Activated T-helper 1 cell treated with anti-CD3 and anti-CD28 coated beads, Interleukin-2, amount 50 U/mL, for 16 hours (primary cell): ENCODE results near the gene CFAP107.
"Not testable (repeated sequence)": the region's sequence is repeated elsewhere in the genome, so short reads cannot be mapped to it uniquely, and the experiment has no call there.

ENCODE experiments used
- DNase-seq, 2 donors: peaks; one replicate each; pipeline ENCODE4 v3.0.0-alpha.2; 2020; ENCODE audit warnings: low read depth in 1 of 2, low spot score in 1 of 2

Gene CFAP107, protein sequence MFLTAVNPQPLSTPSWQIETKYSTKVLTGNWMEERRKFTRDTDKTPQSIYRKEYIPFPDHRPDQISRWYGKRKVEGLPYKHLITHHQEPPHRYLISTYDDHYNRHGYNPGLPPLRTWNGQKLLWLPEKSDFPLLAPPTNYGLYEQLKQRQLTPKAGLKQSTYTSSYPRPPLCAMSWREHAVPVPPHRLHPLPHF

DNA sequence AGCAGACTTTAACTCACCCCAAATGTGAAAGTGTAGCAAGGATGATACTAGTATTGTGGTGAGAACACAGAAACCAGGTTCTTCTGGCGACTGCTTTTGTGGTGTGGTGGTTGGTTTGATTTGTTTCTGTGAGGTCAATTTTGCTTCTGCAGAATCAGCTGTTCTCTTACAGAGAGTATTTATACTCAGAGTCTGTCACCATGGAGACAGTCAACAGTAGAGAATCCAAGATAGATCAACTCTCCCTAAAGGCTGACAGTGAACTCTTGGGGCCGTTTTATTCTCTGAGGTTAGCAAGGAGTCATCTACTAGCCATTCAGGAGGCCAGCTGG lies at the start of gene CFAP107:
Gene CFAP107 (plus strand): TSS at position 209 of the 332 bp plus-strand sequence. CDS start 231 bp downstream, outside the sequence.
- no peak for DNase-seq

DNA sequence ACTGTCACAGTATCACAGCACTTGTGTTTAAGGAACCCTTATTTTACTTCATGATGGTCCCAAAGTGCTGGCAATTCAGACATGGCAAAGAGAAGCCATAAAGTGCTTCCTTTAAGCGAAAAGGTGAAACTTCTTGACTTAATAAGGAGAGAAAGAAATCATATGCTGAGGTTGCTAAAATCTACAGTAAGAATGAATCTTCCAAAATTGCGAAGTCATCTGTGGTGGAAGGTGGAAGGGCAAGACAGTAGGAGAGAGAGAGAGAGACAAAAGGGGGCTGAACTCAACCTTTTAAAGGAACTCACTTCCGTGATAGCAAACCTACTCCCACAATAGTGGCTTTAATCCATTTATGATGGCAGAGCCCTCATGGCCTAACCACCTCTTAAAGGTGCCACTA lies 49.3 kb upstream of the CFAP107 start:
- DNase-seq: no peak

DNA sequence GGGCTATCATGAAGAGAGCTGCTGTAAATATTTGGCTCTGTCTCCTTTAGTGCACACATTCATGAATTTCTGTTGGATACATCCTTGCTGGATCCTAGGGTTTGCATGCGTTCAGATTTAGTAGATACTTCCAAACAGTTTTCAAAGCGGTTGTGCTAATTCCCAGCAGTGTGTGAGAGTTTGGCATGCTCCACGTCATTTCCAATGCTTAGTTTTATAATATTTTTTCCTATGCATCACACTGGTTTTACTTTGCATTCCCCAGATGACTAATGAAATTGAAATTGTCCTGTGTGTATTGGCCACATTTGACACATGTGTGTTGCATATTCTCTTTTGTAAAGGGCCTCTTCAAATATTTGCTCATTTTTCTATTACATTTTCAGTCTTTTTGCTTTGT lies 48.6 kb upstream of the CFAP107 start:
- DNase-seq: no peak

DNA sequence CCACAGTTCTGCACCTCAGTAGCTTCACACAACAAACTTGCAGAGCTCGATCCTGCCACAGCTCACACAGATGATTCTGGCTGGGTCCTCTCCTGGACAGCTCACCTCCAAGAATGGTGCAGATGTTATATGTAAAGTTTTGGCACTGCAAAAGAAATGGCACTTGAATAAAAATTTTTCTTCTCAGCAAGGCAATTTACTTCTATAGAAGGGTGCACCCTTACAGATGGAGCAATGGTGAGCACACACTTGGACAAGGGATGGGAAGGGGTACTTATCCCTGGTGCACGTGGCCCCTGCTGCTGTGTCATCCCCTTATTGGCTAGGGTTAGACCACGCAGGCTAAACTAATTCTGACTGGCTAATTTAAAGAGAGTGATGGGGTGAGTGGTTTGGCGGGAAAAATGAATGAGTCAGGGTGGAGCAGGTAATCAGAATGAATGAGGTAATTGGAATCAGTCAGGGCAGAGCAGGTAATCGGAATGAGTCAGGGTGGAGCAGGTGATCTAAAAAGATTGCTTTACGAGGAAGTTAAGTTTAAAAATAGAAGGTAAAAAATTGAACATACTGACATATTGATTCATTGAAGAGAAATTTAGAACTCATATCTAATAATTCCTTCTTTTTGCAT lies 42.1 kb upstream of the CFAP107 start:
- no peak for DNase-seq

DNA sequence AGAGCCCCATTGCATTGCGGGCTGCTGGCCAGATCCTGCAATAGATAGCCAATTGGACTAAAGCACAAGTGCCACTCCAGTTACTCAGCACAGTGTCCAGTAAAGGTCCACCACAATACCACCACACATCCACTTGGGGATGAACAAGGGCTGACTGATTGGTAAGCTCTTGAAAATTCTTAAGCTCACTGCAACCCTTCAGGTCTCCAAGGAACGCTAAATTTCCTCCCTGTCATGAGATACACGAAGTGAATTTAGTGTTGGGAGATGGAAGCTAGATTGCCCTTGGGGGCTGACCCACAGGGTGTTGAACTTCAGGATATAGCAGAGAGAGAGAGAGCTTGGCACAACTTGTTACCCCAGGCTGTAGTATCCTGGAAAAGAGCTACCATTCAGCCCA lies 39.9 kb upstream of the CFAP107 start:
- DNase-seq: no peak

DNA sequence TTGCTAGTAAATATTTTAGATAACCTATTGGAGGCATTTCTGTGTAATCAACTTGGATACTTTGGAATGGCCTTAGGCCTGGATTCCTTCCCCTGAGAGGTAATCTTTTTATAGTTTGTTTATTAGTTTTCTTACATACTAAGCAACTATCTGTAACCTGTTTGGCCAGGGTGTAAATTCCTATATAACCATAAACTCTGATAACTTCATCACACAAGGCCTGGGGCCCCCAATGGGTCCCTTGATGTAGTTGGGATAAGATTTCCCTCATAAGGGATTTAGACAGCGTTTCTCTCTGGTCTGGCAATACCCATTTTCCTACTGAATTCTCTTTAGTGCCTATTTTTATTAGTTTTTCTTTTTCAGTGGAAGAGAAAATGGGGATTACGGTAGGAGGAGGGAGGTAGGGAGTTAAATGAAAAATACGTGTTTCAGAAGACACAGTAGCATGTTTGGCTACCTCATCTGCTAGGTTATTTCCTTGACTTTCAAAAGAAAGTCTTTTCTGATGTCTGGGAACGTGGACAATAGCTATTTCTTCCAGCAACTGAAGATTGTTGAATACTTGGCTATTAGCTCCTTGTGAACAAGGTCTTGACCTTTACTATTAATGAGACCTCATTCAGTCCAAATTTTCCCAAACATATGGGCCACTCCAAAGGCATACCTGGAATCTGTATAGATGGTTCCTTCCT lies 37.5 kb upstream of the CFAP107 start:
- DNase-seq: no peak

DNA sequence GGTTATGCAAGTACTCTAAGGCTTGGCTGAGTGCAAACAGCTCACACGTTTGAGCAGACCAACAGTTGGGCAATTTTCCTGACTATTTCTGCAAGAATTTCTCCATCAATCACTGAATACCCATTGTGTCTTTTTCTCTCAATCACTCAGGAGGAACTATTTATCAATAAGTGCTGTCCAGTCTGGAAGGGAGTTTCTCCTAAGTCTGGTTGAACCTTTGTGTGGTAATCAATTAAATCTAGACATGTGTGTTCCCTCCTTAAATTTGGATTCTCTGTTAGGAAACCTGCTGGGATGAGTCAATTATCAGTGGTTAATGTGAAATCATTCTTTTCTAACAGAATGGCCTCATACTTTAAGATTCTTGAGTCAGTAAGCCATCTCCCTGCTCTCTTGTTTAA lies 36.9 kb upstream of the CFAP107 start:
- no peak for DNase-seq

DNA sequence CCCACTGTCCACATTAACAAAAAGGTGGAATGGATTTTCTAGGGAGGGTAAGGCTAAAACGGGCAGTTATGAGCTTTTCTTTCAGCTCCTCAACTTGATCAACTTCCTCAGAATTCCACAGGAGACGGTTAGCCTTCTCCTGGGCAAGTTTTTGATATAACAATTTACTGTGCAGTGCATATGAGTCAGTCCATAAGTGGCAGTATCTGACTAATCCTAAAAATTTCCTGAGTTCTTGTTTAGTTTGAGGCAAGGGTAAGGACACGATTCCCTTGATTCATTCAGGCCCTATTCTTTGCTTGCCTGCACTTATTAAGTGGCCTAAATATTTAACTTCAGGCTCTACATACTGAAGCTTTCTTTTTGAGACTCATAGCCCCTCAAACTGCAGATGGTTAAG lies 36.3 kb upstream of the CFAP107 start:
- DNase-seq: no peak

DNA sequence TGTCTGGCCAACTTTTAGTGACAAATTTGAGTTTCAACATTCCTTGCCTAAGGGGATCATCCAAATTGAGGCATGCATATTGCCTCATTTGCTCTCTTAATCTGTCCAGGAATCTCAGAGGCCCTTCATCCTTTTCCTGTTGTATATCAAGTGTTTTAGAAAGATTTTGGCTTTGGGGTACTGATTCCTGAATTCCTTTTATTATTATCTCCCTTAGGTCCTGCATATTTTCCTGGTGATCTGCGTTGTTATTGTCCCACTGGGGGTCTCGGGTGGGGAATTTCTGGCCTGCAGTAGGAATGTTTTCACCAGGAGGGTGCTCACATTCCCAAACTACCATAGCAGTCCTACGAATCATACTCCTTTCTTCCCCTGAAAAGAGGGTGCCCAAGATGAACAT lies 34.5 kb upstream of the CFAP107 start:
- no peak for DNase-seq

DNA sequence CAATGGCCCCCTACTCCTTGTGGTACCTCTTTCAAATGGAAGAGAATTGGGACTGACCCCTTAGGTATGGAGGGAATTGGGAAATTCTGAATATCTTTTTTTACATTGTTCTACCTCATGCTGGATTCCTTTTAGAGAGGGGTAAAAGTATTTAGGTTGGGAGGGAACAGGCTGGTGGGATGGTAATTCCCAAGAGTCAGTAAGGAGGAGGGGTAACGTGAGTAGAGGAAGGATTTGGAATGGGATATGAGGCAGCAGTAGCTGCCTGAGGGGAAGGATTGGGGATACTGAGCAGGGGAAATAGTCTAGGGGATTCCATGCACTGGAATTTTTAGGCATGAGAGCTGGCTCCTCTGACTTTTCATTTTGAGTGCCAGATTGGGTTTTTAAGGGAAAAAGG lies 33.9 kb upstream of the CFAP107 start:
- no peak for DNase-seq

DNA sequence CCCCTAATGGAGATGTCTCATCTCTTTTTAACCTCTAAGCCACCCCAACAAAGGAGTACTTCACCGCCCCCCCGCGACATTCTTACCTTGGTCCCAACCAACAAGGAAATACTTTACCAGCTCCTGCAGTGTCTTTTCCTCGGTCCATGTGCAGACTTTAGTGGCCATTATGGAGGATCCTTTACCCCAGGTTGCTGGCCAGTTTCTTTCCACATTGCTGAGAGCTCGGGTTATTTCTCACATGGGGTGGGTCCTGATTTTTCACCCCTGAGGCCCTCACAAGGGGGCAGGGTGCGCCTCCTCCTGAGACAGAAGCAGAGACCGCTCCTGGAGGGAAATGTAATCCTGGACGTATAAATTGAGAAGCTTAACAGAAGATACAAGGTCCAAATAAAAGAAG lies 33.1 kb upstream of the CFAP107 start:
- DNase-seq: no peak

DNA sequence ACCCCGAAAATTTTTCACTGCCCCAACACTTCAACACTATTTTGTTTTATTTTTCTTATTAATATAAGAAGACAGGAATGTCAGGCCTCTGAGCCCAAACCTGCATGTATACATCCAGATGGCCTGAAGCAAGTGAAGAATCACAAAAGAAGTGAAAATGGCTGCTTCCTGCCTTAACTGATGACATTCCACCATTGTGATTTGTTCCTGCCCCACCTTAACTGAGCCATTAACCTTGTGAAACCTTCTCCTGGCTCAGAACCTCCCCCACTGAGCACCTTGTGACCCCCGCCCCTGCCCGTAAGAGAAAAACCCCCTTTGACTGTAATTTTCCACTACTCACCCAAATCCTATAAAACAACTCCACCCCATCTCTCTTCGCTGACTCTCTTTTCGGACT lies 32.3 kb upstream of the CFAP107 start:
- not testable (repeated sequence) for DNase-seq

DNA sequence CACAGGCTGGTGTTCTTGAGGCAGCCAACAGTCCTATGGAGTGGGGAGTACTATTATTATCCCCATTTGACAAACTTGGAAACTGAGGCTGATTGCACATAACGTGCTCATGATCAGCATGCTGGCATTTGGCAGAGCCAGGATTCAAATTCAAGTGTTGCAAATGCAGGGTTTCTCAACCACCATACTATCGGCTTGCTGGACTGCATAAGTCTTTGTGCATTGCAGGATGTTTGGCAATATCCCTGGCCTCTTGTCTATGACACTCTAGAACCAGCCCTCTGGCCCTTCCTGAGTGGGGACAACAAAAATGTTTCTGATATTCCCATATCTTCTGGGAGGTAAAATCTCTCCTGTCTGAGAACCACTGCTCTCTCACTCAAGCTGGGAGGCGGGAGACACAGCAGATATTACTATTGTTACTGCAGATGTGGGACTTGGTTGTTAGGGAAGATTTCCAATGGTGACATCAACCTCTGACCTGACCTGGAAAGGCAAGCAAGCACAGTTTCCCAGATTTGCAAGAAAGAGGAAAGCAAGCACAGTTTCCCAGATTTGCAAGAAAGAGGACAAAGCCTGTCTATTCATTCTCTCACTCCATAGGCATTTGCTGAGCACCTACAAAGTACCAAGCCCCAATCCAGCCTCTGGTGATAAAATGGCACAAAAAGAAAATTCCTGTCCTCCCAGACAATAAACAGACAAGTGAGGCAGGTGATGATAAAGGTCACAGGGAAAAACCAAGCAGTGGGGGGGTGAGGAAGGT lies 31.1 kb upstream of the CFAP107 start:
- DNase-seq: no peak

DNA sequence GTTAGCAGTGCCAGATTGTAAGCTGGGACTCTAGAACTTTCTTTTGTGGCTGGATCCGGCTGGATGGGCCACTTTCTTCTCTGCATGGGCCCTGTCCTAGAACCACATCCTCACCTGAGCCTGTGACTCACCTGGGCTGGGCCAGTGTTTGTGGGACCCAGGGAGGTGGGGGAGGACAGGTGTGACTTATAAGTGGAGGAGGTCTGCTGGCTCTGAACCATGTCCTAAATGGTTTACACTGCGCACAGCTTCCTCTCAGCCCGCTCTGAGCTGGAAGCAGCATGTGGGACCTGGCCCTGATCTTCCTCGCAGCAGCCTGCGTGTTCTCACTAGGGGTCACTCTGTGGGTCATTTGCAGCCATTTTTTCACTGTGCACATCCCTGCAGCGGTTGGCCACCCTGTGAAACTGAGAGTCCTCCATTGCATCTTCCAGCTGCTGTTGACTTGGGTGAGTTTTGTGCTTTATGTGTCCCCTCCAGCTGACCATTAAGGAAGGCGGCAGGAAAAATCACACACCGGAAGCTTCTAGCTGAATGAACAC lies 30.0 kb upstream of the CFAP107 start, which contains the start of gene AADACL3:
Gene AADACL3 (plus strand): TSS at position 215 of the 542 bp plus-strand sequence. CDS start 67 bp downstream, at position 282.
- DNase-seq: no peak

DNA sequence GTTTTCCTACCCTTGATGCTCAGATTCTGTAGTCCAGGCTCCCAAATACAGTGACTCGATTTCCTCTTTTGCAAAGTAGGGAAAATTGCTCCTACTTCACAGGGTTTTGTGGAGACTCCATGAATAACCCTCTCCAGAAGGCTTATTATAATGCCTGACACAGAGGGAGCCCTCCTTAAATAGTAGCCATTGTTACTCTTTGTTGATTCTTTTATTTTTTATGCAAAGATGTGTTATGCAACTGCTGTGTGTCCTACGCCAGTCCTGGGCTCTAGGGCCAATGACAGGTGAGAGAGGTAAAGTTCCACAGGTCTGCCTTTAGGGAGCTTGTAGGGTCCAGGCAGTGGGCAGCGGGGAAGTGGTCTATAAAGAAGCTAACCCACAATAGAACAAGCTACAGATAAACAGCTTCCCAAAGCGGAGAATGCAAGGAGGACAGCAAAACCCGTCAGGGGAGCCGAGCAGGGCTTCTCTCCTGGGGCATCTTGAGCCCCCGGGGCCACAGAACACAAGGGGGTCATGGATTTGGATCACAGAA lies 28.6 kb upstream of the CFAP107 start:
- DNase-seq: no peak

DNA sequence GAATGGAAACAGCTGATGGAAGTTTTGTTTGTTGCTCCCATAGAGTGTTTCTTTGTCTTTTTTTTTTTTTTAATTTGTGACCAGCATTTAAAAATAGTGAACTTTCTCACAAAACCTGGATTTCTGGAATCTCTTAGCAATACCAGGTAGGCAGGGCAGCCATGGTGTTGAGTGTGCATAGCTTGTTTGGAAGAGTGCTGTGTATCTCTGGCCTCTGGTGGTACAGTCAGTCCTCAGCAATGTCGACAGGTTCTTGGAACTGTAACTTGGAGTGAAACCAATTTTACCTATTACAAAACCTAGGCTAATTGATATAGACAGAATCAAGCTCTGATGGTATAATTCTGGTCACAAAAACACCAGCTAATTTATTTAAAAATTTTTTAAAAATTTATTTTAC lies 23.4 kb upstream of the CFAP107 start:
- no peak for DNase-seq

DNA sequence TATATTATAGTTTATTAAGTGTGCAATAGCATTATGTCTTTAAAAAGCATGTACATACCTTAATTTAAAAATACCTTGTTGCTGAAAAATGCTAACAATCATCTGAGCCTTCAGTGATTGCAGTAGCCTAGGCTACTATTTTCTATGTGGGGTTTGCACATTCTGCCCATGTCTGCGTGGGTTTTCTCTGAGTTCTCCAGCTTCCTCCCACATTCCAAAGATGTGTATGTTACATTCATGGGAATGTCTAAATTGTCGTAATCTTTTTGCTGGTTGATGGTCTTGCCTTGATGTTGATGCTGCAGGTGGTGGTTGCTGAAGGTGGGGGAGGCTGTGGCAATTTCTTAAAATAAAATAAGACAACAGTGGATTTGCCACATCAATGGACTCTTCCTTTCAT lies 17.6 kb upstream of the CFAP107 start:
- DNase-seq: no peak

DNA sequence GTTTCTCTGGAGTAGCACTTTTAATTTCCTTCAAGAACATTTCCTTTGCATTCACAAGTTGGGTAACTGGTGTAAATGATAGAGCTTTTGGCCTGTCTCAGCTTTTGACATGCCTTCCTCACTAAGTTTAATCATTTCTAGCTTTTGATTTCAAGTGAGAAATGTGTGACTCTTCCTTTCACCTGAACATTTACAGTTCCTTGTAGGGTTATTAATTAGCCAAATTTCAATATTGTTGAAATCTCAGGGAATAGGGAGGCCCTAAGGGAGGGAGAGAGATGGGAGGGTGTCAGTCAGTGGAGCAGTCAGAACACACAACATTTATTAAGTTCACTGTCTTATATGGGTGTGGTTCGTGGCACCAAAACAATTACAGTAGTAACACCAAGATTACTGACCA lies 15.8 kb upstream of the CFAP107 start:
- no peak for DNase-seq

DNA sequence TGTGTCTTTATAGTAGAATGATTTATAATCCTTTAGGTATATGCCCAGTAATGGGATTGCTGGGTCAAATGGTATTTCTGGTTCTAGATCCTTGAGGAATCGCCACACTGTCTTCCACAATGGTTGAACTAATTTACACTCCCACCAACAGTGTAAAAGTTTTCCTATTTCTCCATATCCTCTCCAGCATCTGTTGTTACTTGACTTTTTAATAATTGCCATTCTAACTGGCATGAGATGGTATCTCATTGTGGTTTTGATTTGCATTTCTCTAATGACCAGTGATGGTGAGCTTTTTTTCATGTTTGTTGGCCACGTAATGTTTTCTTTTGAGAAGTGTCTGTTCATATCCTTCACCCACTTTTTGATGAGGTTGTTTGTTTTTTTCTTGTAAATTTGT lies 14.9 kb upstream of the CFAP107 start:
- DNase-seq: not testable (repeated sequence)

DNA sequence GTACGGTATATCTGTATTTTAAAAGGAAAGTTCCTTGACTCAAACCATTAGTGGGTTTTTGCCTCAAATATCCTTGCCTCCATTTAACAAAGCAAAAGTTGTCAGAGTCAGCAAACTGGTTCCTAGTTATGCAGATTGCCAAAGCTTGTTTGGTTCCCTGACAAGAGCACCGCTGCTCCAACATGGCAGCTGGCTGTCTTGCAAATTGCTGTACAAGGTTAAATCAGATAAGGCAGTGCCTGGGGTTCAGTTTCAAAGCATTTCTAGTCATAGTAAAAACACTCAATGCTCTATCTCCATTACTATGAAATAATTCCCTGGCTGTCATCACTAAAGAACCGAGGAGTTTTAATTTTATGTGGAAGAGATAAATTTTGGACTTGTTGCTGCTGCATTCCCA lies 11.3 kb upstream of the CFAP107 start:
- no peak for DNase-seq

DNA sequence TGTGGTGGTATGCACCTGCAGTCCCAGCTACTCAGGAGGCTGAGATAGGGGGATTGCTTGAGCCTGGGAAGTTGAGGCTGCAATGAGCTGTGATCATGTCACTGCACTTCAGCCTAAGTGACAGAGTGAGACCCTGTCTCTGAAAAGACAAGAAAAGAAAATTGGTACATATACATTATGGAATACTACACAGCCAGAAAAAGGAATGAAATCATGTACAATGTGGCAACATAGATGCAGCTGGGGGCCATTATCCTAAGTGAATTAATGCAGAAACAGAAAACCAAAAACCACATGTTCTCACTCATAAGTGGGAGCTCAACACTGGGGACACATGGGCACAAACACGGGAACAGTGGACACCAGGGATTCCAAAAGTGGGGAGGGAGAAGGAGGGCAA lies 7.1 kb upstream of the CFAP107 start:
- no peak for DNase-seq
